B cell (primary cell): Measurements from ENCODE around the gene RMND1.

Experiments
- EZH2 ChIP-seq: IDR thresholded peaks from 2 replicates; pipeline ENCODE4 v1.6.1; 2012; ENCODE audit warnings: borderline replicate concordance, low read depth, mild to moderate bottlenecking, moderate library complexity, low read length; ENCODE audit not compliant: insufficient read depth, poor library complexity, severe bottlenecking
- TF ChIP-seq, protein P1 (sequence below): fragments of 200-600 bp; IDR thresholded peaks from one replicate; pipeline ENCODE4 v1.8.0; 2022; ENCODE audit warnings: antibody characterized with exemption, mild to moderate bottlenecking

DNA sequence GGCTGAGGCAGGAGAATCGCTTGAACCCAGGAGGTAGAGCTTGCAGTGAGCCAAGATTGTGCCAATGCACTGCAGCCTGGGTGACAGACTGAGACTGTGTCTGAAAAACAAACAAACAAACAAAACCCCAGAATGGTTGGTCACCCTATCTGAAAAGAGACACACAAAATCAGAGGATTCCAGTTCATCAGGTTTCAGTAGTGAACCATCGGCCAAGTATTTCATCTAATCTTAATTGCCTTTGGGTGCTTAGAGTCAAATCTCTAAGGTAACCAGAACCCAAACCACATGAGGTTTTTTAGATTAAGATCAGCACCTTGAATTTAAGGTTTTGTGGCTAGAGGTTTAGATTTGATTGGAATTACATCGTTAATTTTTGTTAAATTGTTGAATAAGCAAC, 52.2 kb downstream of the RMND1 start:
- TF ChIP-seq, protein P1, sequence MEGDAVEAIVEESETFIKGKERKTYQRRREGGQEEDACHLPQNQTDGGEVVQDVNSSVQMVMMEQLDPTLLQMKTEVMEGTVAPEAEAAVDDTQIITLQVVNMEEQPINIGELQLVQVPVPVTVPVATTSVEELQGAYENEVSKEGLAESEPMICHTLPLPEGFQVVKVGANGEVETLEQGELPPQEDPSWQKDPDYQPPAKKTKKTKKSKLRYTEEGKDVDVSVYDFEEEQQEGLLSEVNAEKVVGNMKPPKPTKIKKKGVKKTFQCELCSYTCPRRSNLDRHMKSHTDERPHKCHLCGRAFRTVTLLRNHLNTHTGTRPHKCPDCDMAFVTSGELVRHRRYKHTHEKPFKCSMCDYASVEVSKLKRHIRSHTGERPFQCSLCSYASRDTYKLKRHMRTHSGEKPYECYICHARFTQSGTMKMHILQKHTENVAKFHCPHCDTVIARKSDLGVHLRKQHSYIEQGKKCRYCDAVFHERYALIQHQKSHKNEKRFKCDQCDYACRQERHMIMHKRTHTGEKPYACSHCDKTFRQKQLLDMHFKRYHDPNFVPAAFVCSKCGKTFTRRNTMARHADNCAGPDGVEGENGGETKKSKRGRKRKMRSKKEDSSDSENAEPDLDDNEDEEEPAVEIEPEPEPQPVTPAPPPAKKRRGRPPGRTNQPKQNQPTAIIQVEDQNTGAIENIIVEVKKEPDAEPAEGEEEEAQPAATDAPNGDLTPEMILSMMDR, result no peak
- no peak for TF ChIP-seq EZH2
